ENCODE measurements around the gene OR9Q2.

OR9Q2 gene

DNA sequence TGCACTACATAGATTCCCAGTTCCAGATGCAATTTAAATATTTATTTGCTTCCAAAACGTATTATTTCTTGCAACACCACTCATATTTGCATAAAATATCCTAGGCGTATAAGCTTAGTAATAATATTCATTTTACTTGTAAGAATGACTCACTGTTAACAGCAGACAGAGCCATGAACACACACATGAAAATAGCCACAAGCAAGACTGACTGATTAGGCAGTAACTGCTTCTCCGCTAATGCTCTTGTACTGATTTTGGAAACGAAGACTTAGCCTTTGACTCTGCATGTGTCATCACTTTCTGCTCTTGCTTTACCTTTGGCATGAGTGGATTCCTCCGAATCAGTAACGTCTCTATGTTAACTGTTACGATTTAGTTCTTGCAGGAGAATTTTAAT is 33.9 kb downstream of the OR9Q2 start:
- Histone ChIP-seq H3K9ac (ENCODE audit: insufficient read length) (no peak overlapping the region), H3K9me3 (ENCODE audit: low read depth, low read length) (no peaks in the 10 kb centered on the region), H3K36me3 (ENCODE audit: insufficient read depth, low read length) (no peaks in the 10 kb centered on the region), H3K27ac (no peak overlapping the region), H3K4me3 (no peak overlapping the region)
- no peak for TF ChIP-seq EZH2 (IDR thresholded peaks at IDR 0.05)
- no peak for TF ChIP-seq FOXP2 (optimal IDR thresholded peaks at IDR 0.05; ENCODE audit: control extremely low read depth, extremely low read length, insufficient read depth)
- no peak for TF ChIP-seq POLR2AphosphoS5 (IDR thresholded peaks at IDR 0.05; ENCODE audit: borderline replicate concordance, low read depth, low read length)
- no peak for DNase-seq (ENCODE audit: low read depth, low spot score)

DNA sequence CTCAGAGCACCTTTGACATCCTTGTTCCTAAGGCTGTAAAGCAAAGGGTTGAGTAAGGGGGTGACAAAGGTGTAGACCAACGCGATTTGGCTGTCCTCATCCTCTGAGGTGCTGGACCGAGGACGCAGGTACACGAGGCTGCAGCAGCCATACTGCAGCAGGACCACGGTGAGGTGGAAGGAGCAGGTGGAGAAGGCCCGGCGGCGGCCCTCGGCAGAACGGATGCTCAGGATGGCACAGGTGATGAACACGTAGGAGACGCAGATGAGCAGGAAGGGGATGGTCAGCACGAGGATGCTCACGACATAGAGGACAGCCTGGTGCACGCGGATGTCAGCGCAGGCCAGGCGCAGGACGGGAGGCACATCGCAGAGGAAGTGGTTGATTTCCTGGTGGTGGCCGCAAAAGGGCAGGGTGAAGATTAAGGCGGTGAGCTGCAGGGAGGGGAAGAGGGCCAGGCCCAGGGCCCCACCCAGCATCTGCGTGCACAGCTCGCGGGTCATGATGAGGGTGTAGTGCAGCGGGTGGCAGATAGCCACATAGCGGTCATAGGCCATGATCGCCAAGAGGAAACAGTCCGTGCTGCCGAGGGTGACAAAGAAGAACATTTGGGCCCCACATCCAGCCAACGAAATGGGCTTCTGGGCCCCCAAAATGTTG is 39.2 kb downstream of the OR9Q2 start:
- no peak overlapping the region for H3K9ac ChIP-seq (ENCODE audit: insufficient read length)
- no peak for DNase-seq (ENCODE audit: low read depth, low spot score)
- no peak overlapping the region for H3K27ac ChIP-seq
- no peaks in the 10 kb centered on the region for H3K9me3 ChIP-seq (ENCODE audit: low read depth, low read length)
- TF ChIP-seq FOXP2 (optimal IDR thresholded peaks at IDR 0.05; ENCODE audit: control extremely low read depth, extremely low read length, insufficient read depth), result no peak
- no peak for TF ChIP-seq POLR2AphosphoS5 (IDR thresholded peaks at IDR 0.05; ENCODE audit: borderline replicate concordance, low read depth, low read length)
- TF ChIP-seq EZH2 (IDR thresholded peaks at IDR 0.05), result no peak
- no peaks in the 10 kb centered on the region for H3K36me3 ChIP-seq (ENCODE audit: insufficient read depth, low read length)
- no peak overlapping the region for H3K4me3 ChIP-seq
